Liver (tissue), 9 donors: ENCODE measurements around the gene DSG3. TPM values are rescaled to one million over a fixed set of nuclear protein-coding genes. Genes with fewer than 3 reads are reported as not detected.

Experiments
- DNase-seq: peaks from one replicate; pipeline ENCODE4 v3.0.0-alpha.2; 2017; ENCODE audit warnings: low spot score
- H3K27ac ChIP-seq, 2 donors: one replicate each; pipeline ENCODE4 v1.7.0; 2013; ENCODE audit warnings: inconsistent platforms in 2 of 2, low read length in 2 of 2, control low read depth in 1 of 2, low read depth in 1 of 2, mild to moderate bottlenecking in 1 of 2
- H3K27me3 ChIP-seq, 4 donors: one replicate each; pipeline versions ENCODE4 v1.6.1 to v1.7.0; 2013; ENCODE audit warnings: low read length in 3 of 4, inconsistent platforms in 1 of 4, mild to moderate bottlenecking in 1 of 4, moderate library complexity in 1 of 4; ENCODE audit not compliant: control insufficient read depth in 4 of 4, insufficient read depth in 4 of 4
- H3K36me3 ChIP-seq, 4 donors: one replicate each; pipeline versions ENCODE4 v1.6.1 to v1.7.0; 2013; ENCODE audit warnings: low read length in 3 of 4, mild to moderate bottlenecking in 3 of 4, low read depth in 1 of 4, moderate library complexity in 1 of 4; ENCODE audit not compliant: control insufficient read depth in 4 of 4, insufficient read depth in 3 of 4
- H3K4me1 ChIP-seq, 4 donors: one replicate each; pipeline versions ENCODE4 v1.6.1 to v1.7.0; 2013; ENCODE audit warnings: low read length in 3 of 4, mild to moderate bottlenecking in 3 of 4, moderate library complexity in 1 of 4; ENCODE audit not compliant: control insufficient read depth in 4 of 4, insufficient read depth in 4 of 4
- H3K4me3 ChIP-seq, 3 donors: one replicate each; pipeline versions ENCODE4 v1.6.1 to v1.7.0; 2013; ENCODE audit warnings: low read length in 3 of 3, control low read depth in 1 of 3, low read depth in 1 of 3, mild to moderate bottlenecking in 1 of 3
- H3K9ac ChIP-seq, 2 donors: one replicate each; pipeline ENCODE4 v1.7.0; 2013; ENCODE audit warnings: low read length in 2 of 2, mild to moderate bottlenecking in 2 of 2, moderate library complexity in 2 of 2, control low read depth in 1 of 2, low read depth in 1 of 2
- H3K9me3 ChIP-seq, 4 donors: one replicate each; pipeline versions ENCODE4 v1.6.1 to v1.7.0; 2013; ENCODE audit warnings: low read length in 3 of 4; ENCODE audit not compliant: control insufficient read depth in 4 of 4
- CTCF ChIP-seq: fragments of 150-350 bp; IDR thresholded peaks from 2 replicates; pipeline ENCODE4 v1.5.1; 2017; ENCODE audit warnings: improper control_type of control experiment, low read depth, low read length; ENCODE audit not compliant: missing input control
- GABPA ChIP-seq, 2 donors: IDR thresholded peaks in 1 of 2; conservative IDR thresholded peaks in 1 of 2; 2 replicates each; pipeline ENCODE4 v1.6.1; 2016; ENCODE audit warnings: antibody characterized with exemption in 2 of 2, mild to moderate bottlenecking in 1 of 2, moderate library complexity in 1 of 2
- RAD21 ChIP-seq, 2 donors: IDR thresholded peaks; 2 replicates each; pipeline ENCODE4 v1.6.1; 2016; ENCODE audit warnings: antibody characterized with exemption in 2 of 2, mild to moderate bottlenecking in 2 of 2
- REST ChIP-seq: IDR thresholded peaks from 2 replicates; pipeline ENCODE4 v1.6.1; 2016; ENCODE audit warnings: antibody characterized with exemption, mild to moderate bottlenecking
- SP1 ChIP-seq: IDR thresholded peaks from 2 replicates; pipeline ENCODE4 v1.6.1; 2018; ENCODE audit warnings: antibody characterized with exemption, mild to moderate bottlenecking
- TAF1 ChIP-seq: conservative IDR thresholded peaks from 2 replicates; pipeline ENCODE4 v1.6.1; 2016; ENCODE audit warnings: antibody characterized with exemption, mild to moderate bottlenecking
- ZBTB33 ChIP-seq: IDR thresholded peaks from 2 replicates; pipeline ENCODE4 v1.6.1; 2016; ENCODE audit warnings: antibody characterized with exemption
- WGBS: extraction: QIAGEN DNeasy Blood & Tissue Kit; methylation state at CpG from one replicate; pipeline ENCODE4 v1.1.7; 2013; 5-methylcytosine and 5-hydroxymethylcytosine counted together
- polyA plus RNA-seq, 2 donors: library from polyadenylated mRNA; stranded (reverse) in 1 of 2; unstranded in 1 of 2; fragments of 200-250 nt in 1 of 2; fragments of >200 nt in 1 of 2; fragmentation: Nextera tagmentation in 1 of 2; extraction: Ambion mirVana in 1 of 2; gene quantifications; one replicate each; pipeline versions ENCODE4 v1.2.1 to v1.2.3, GENCODE V29; 2013 to 2015
- total RNA-seq, 2 donors: library from RNA; depleted of rRNA; stranded (reverse); fragments of >200 nt; gene quantifications; one replicate each; pipeline ENCODE4 v1.2.3, GENCODE V29; 2014
- donor health status: healthy.
- donor health status: healthy.
- donor health status: healthy.
- donor health status: healthy.
- donor health status: healthy.

The DSG3 gene
- total and polyA plus RNA-seq, 4 donors = not detected

GRCh38 chr18:31426871-31427406 lies 20.6 kb upstream of the DSG3 start:
- Histone ChIP-seq H3K27me3 (no peaks in the 10 kb centered on the region), H3K36me3 (no peaks in the 10 kb centered on the region), H3K4me3 (no peak overlapping the region), H3K9me3 (no peaks in the 10 kb centered on the region), H3K27ac (no peak overlapping the region), H3K9ac (no peak overlapping the region), H3K4me1 (no peaks in the 10 kb centered on the region)
- TF ChIP-seq TAF1 (no peak), REST (no peak), CTCF (no peak), GABPA (IDR thresholded peaks at IDR 0.05 in 1 of 2, conservative IDR thresholded peaks at IDR 0.05 in 1 of 2) (no peak)
- 83% methylated on average over 5 of the region's 5 CpGs for WGBS
- no peak for DNase-seq

- WGBS = 98% methylated on average over 1 of the region's 1 CpG
- H3K9ac ChIP-seq = no peak overlapping the region
- no peaks in the 10 kb centered on the region for H3K36me3 ChIP-seq
- TF ChIP-seq TAF1 = no peak
- no peak for TF ChIP-seq ZBTB33
- no peak for TF ChIP-seq RAD21 (IDR thresholded peaks at IDR 0.05)
- TF ChIP-seq SP1 = no peak
- no peak for TF ChIP-seq CTCF
- no peaks in the 10 kb centered on the region for H3K27me3 ChIP-seq
- no peak for DNase-seq
- H3K9me3 ChIP-seq = no peaks in the 10 kb centered on the region
- H3K4me1 ChIP-seq = no peaks in the 10 kb centered on the region
- no peak overlapping the region for H3K4me3 ChIP-seq
- H3K27ac ChIP-seq = no peak overlapping the region
Measured at GRCh38 chr18:31428211-31428610, 19.3 kb upstream of the DSG3 start.
